HepG2 (cell line): ENCODE data around the gene GPR62. TPM values are rescaled to one million over a fixed set of nuclear protein-coding genes. Genes with fewer than 3 reads are reported as not detected.

Experiments
- ATAC-seq: fragments of 200-7000 bp; cut with Tn5 transposase; 3 replicates; pipeline ENCODE4 v1.9.1; 2020; ENCODE audit warnings: mild to moderate bottlenecking, moderate library complexity
- BruUV-seq: library from RNA; stranded (reverse); fragments of 400-500 nt; replicated peaks from 2 replicates; lab custom pipeline; 2021; lab: Mats Ljungman, UMichigan
- CTCF ChIA-PET: fragments of 300-600 bp; formaldehyde crosslinking; extraction: SDS; loops from one replicate; lab custom pipeline; 2021; ENCODE audit warnings: low total read pairs, inconsistent platforms, low intra/inter-chr PET ratio; lab: Yijun Ruan, JAX
- POLR2A ChIA-PET: fragments of 350-600 bp; sonication (Branson Sonifier 250); formaldehyde crosslinking; loops from one replicate; lab custom pipeline; 2020; ENCODE audit warnings: antibody characterized with exemption, inconsistent platforms; lab: Yijun Ruan, JAX
- DNase-seq: peaks from one replicate; pipeline ENCODE4 v3.0.0-alpha.2; 2015; ENCODE audit warnings: low spot score
- FAIRE-seq: peaks from 3 replicates; lab custom pipeline; 2011; peaks lifted over from hg19 to GRCh38; lab: Jason Lieb, UNC
- H2AFZ ChIP-seq: one replicate; pipeline ENCODE4 v1.6.1; 2011; ENCODE audit warnings: low read length, inconsistent platforms
- H3K27ac ChIP-seq: fragments of 300-600 bp; 3 replicates; pipeline ENCODE4 v1.8.0; 2011; ENCODE audit warnings: mixed run types, mild to moderate bottlenecking, mixed read lengths, low read length, inconsistent platforms; ENCODE audit not compliant: insufficient read depth; ENCODE audit errors: extremely low read length
- H3K27me3 ChIP-seq, 2 experiments: fragments of 200-600 bp in 1 of 2; 2 replicates in 1 of 2; 3 replicates in 1 of 2; pipeline versions ENCODE4 v1.6.0 to v1.8.0; 2011; ENCODE audit warnings: low read length in 2 of 2, mild to moderate bottlenecking in 2 of 2, moderate library complexity in 2 of 2, inconsistent platforms in 1 of 2; ENCODE audit not compliant: insufficient read depth in 2 of 2, control insufficient read depth in 1 of 2
- H3K36me3 ChIP-seq, 2 experiments: fragments of 200-600 bp in 1 of 2; replicated peaks in 1 of 2; 2 replicates in 1 of 2; 3 replicates in 1 of 2; pipeline versions ENCODE4 v1.5.1 to v1.8.0; 2011; ENCODE audit warnings: low read length in 2 of 2, inconsistent platforms in 1 of 2; ENCODE audit not compliant: insufficient read depth in 2 of 2, control insufficient read depth in 1 of 2
- H3K4me1 ChIP-seq: 2 replicates; pipeline ENCODE4 v1.5.1; 2012; ENCODE audit warnings: low read length, inconsistent platforms; ENCODE audit not compliant: insufficient read depth
- H3K4me2 ChIP-seq: 2 replicates; pipeline ENCODE4 v1.6.0; 2011; ENCODE audit warnings: low read depth, low read length, inconsistent platforms
- H3K4me3 ChIP-seq, 3 experiments: fragments of 200-600 bp in 1 of 3; sonication (generic), shearing (Covaris generic) in 1 of 3; replicated peaks in 1 of 3; 2 replicates each; pipeline ENCODE4 v1.5.1; 2011 to 2016; ENCODE audit warnings: low read length in 3 of 3, inconsistent platforms in 2 of 3, low read depth in 2 of 3, mild to moderate bottlenecking in 2 of 3, control low read depth in 1 of 3, mixed read lengths in 1 of 3; ENCODE audit not compliant: insufficient read depth in 1 of 3
- H3K79me2 ChIP-seq: one replicate; pipeline ENCODE4 v1.6.1; 2011; ENCODE audit warnings: low read length, inconsistent platforms; ENCODE audit not compliant: insufficient read depth
- H3K9ac ChIP-seq: 2 replicates; pipeline ENCODE4 v1.6.0; 2011; ENCODE audit warnings: mild to moderate bottlenecking, low read depth, low read length, inconsistent platforms; ENCODE audit not compliant: insufficient read depth
- H3K9me3 ChIP-seq: 2 replicates; pipeline ENCODE4 v1.5.1; 2012; ENCODE audit warnings: mild to moderate bottlenecking, low read length
- H4K20me1 ChIP-seq: 2 replicates; pipeline ENCODE4 v1.6.0; 2011; ENCODE audit warnings: inconsistent platforms, mild to moderate bottlenecking, low read length, moderate library complexity; ENCODE audit not compliant: insufficient read depth
- CREB1 ChIP-seq, 2 experiments: fragments of 450-650 bp in 1 of 2; IDR thresholded peaks; 2 replicates each; pipeline ENCODE4 v1.6.1; 2016 to 2017; ENCODE audit warnings: control low read depth in 1 of 2, mild to moderate bottlenecking in 1 of 2, missing compliant biosample characterization in 1 of 2, missing genetic modification characterization in 1 of 2
- ELF4 ChIP-seq: sonication (generic); formaldehyde crosslinking; IDR thresholded peaks from 2 replicates; pipeline ENCODE4 v1.5.0; 2020; ENCODE audit warnings: missing genetic modification reagents, mild to moderate bottlenecking, moderate library complexity, borderline replicate concordance
- GPBP1L1 ChIP-seq: sonication (generic); formaldehyde crosslinking; IDR thresholded peaks from 2 replicates; pipeline ENCODE4 v1.5.0; 2020; ENCODE audit warnings: mild to moderate bottlenecking, missing genetic modification reagents
- MATR3 ChIP-seq: sonication (generic); formaldehyde crosslinking; IDR thresholded peaks from 2 replicates; pipeline ENCODE4 v1.4.0; 2020; ENCODE audit warnings: missing genetic modification reagents
- MZF1 ChIP-seq: sonication (generic); formaldehyde crosslinking; IDR thresholded peaks from 2 replicates; pipeline ENCODE4 v1.8.1; 2023; ENCODE audit warnings: mild to moderate bottlenecking, missing genetic modification reagents, borderline replicate concordance
- POGZ ChIP-seq: sonication (generic); formaldehyde crosslinking; IDR thresholded peaks from 2 replicates; pipeline ENCODE4 v1.4.0; 2020; ENCODE audit warnings: mild to moderate bottlenecking, missing genetic modification reagents
- SOX6 ChIP-seq, 2 experiments: fragments of 450-650 bp in 1 of 2; sonication (generic) in 1 of 2; formaldehyde crosslinking in 1 of 2; IDR thresholded peaks; 2 replicates each; pipeline versions ENCODE4 v1.4.0 to v1.6.1; 2017 to 2020; ENCODE audit warnings: antibody characterized with exemption in 1 of 2, mild to moderate bottlenecking in 1 of 2, missing genetic modification reagents in 1 of 2
- YEATS2 ChIP-seq: sonication (generic); formaldehyde crosslinking; IDR thresholded peaks from 2 replicates; pipeline ENCODE4 v1.4.0; 2020; ENCODE audit warnings: missing genetic modification reagents, borderline replicate concordance
- ZFP91 ChIP-seq: sonication (generic); formaldehyde crosslinking; IDR thresholded peaks from 2 replicates; pipeline ENCODE4 v1.9.0; 2022; ENCODE audit warnings: missing genetic modification reagents, mild to moderate bottlenecking, borderline replicate concordance
- ZNF432 ChIP-seq: sonication (generic); formaldehyde crosslinking; IDR thresholded peaks from 2 replicates; pipeline ENCODE4 v1.5.0; 2020; ENCODE audit warnings: missing genetic modification reagents, mild to moderate bottlenecking, borderline replicate concordance
- ZNF558 ChIP-seq: sonication (generic); formaldehyde crosslinking; IDR thresholded peaks from 2 replicates; pipeline ENCODE4 v1.9.0; 2022; ENCODE audit warnings: mild to moderate bottlenecking, missing genetic modification reagents, borderline replicate concordance
- ZNF775 ChIP-seq: sonication (generic); formaldehyde crosslinking; IDR thresholded peaks from 2 replicates; pipeline ENCODE4 v1.4.0; 2020; ENCODE audit warnings: missing genetic modification reagents, mild to moderate bottlenecking, moderate library complexity, borderline replicate concordance
- WGBS: methylation state at CpG from one replicate; pipeline ENCODE4 v1.1.6; 2017; ENCODE audit warnings: low lambda C conversion rate; 5-methylcytosine and 5-hydroxymethylcytosine counted together
- in situ Hi-C: cut with HindIII; loops from 2 replicates; pipeline ENCODE4 v1.10.0; 2017; ENCODE audit warnings: low pct_unique_long_range_greater_than_20kb; ENCODE audit not compliant: extremely low pct_ligation_motif_present
- intact Hi-C: fragments of 100-400 bp; cut with micrococcal nuclease; formaldehyde crosslinking; loops from one replicate; pipeline ENCODE4 v1.10.0; 2022; ENCODE audit not compliant: unreplicated experiment
- polyA plus RNA-seq, 8 experiments: library from polyadenylated mRNA; depleted of rRNA in 3 of 8; stranded (reverse) in 7 of 8; unstranded in 1 of 8; fragments of >200 nt; fragmentation: Illumina TruSeq in 4 of 8; extraction: Trizol in 4 of 8; gene quantifications; 2 replicates each; pipeline versions ENCODE4 v1.2.1 to v1.2.3, GENCODE V29; 2011 to 2016; ENCODE audit warnings: low read depth in 4 of 8, missing spikeins in 1 of 8, mixed read lengths in 1 of 8; ENCODE audit not compliant: insufficient read depth in 1 of 8
- total RNA-seq, 5 experiments: library from RNA; depleted of rRNA; stranded (reverse); fragments of >200 nt; fragmentation: Illumina TruSeq; extraction: Trizol; gene quantifications; 2 replicates each; pipeline ENCODE4 v1.2.3, GENCODE V29; 2016; ENCODE audit warnings: low read depth in 1 of 5

The GPR62 gene
- total and polyA plus RNA-seq, 2 of the 13 experiments (the other 11 are each of a cell fraction or from before 2014, with no cell fraction given), result not detected

- 96% methylated on average over 11 of the region's 13 CpGs for WGBS
- Histone ChIP-seq H3K27me3 (no peaks in the 10 kb centered on the region; a peak in 1 of 5 replicates), H3K36me3 (peaks cover 21 to 58% of the 10 kb centered on the region in 2 experiments; a peak in 4 of 5 replicates), H3K4me1 (peaks cover 25% of the 10 kb centered on the region), H3K27ac (no peak overlapping the region), H3K4me2 (no peak overlapping the region), H3K79me2 (peaks cover 28% of the 10 kb centered on the region), H3K9ac (no peak overlapping the region), H3K4me3 (no peak overlapping the region), H3K9me3 (no peaks in the 10 kb centered on the region), H4K20me1 (no peaks in the 10 kb centered on the region; the same call in 1 of the 2 replicates), H2AFZ (no peak overlapping the region)
- DNase-seq, result no peak
- CTCF ChIA-PET, result no interaction called here
- BruUV-seq, result no TSS peak
- ATAC-seq, result no peak
- no peak for FAIRE-seq
- POLR2A ChIA-PET, result no interaction called here
- intact Hi-C loops, result no loop called here
- in situ Hi-C loops, result no loop called here
- TF ChIP-seq ZFP91 (CRISPR knock-in tag), result no peak
These were observed 17.4 kb upstream of the GPR62 start for GRCh38 chr3:51937611-51938450.

- FAIRE-seq (no peak), DNase-seq (no peak), ATAC-seq (no peak)
- H3K27ac ChIP-seq, result no peak overlapping the region
- intact Hi-C loops (no loop called here), in situ Hi-C loops (no loop called here)
- ChIA-PET POLR2A (no interaction called here), CTCF (no interaction called here)
- H3K36me3 ChIP-seq, result peaks cover 21 to 47% of the 10 kb centered on the region in 2 experiments; a peak in 4 of 5 replicates
- no peak overlapping the region for H3K4me3 ChIP-seq
- no peaks in the 10 kb centered on the region; a peak in 1 of 5 replicates for H3K27me3 ChIP-seq
- 97% methylated on average over 9 of the region's 9 CpGs for whole genome bisulfite sequencing
- BruUV-seq, result no TSS peak
- H3K4me1 ChIP-seq, result peaks cover 33% of the 10 kb centered on the region
- no peak overlapping the region for H2AFZ ChIP-seq
- H4K20me1 ChIP-seq, result no peaks in the 10 kb centered on the region; the same call in 1 of the 2 replicates
- no peaks in the 10 kb centered on the region for H3K9me3 ChIP-seq
- peaks cover 28% of the 10 kb centered on the region for H3K79me2 ChIP-seq
- no peak overlapping the region; the same call in 1 of the 2 replicates for H3K9ac ChIP-seq
- no peak overlapping the region for H3K4me2 ChIP-seq
- TF ChIP-seq MATR3 (CRISPR knock-in tag) (no peak), SOX6 (IDR thresholded peaks at IDR 0.05) (no peak), SOX6 (CRISPR knock-in tag; IDR thresholded peaks at IDR 0.05) (no peak), ZNF432 (CRISPR knock-in tag) (no peak), ELF4 (CRISPR knock-in tag) (no peak), ZNF558 (no peak), YEATS2 (CRISPR knock-in tag) (no peak), CREB1 (IDR thresholded peaks at IDR 0.05) (no peak), CREB1 (CRISPR knock-in tag; IDR thresholded peaks at IDR 0.05) (no peak), POGZ (CRISPR knock-in tag) (no peak), ZNF775 (CRISPR knock-in tag) (no peak), GPBP1L1 (CRISPR knock-in tag) (no peak), MZF1 (CRISPR knock-in tag) (no peak)
These were observed 16.3 kb upstream of the GPR62 start for GRCh38 chr3:51938780-51939425.
